ENCODE results near the gene ANKRD17.

GRCh38 chr4:73281396-73281795, 22.8 kb upstream of the ANKRD17 start:
- TF ChIP-seq CTCF (IDR thresholded peaks at IDR 0.05) = no peak
- no peak for TF ChIP-seq EZH2phosphoT487 (IDR thresholded peaks at IDR 0.05)

Data from neural progenitor cell (in vitro differentiated cells).